ENCODE measurements around the gene STAC3. TPM values are rescaled to one million over a fixed set of nuclear protein-coding genes. Genes with fewer than 3 reads are reported as not detected.

The STAC3 gene
- total RNA-seq, 1 donor from 2014 or later = 0.75 TPM

GRCh38 chr12:57242329-57242690 is 8.7 kb downstream of the STAC3 start:
- Histone ChIP-seq H4K20me1 (ENCODE audit: insufficient read depth, low read length) (peaks cover 19% of the 10 kb centered on the region), H3K9ac (ENCODE audit: low read length) (no peak overlapping the region), H2AFZ (ENCODE audit: low read depth, low read length) (no peak overlapping the region), H3K27ac (ENCODE audit: low read depth, low read length) (no peak overlapping the region), H3K4me1 (ENCODE audit: insufficient read depth, low read length) (peaks cover 30% of the 10 kb centered on the region), H3K27me3 (ENCODE audit: insufficient read depth, low read length) (peaks cover 25% of the 10 kb centered on the region), H3K36me3 (ENCODE audit: insufficient read depth, low read length) (no peaks in the 10 kb centered on the region), H3K4me3 (ENCODE audit: insufficient read depth, low read depth, low read length) (no peak overlapping the region), H3K4me2 (ENCODE audit: low read length) (peak overlapping the region; percentile 88), H3K9me3 (ENCODE audit: insufficient read depth, low read depth, low read length) (no peaks in the 10 kb centered on the region), H3K79me2 (ENCODE audit: insufficient read depth, low read length) (no peaks in the 10 kb centered on the region)
- H3K36me3 Mint-ChIP-seq (ENCODE audit: low read depth, unreplicated experiment) = peaks cover 6% of the 10 kb centered on the region
- no peak overlapping the region for H3K27ac Mint-ChIP-seq (ENCODE audit: unreplicated experiment)
- H3K4me1 Mint-ChIP-seq (ENCODE audit: low read depth, unreplicated experiment) = peaks cover 25% of the 10 kb centered on the region
- H3K4me3 Mint-ChIP-seq (ENCODE audit: unreplicated experiment) = peak overlapping the region; percentile 87
- H3K9me3 Mint-ChIP-seq (ENCODE audit: unreplicated experiment) = no peaks in the 10 kb centered on the region
- peaks cover 30% of the 10 kb centered on the region for H3K27me3 Mint-ChIP-seq (ENCODE audit: low read depth, unreplicated experiment)
- DNase-seq (ENCODE audit: low read depth) (no peak), FAIRE-seq (no peak)
- TF ChIP-seq EZH2 (IDR thresholded peaks at IDR 0.05; ENCODE audit: insufficient read depth, low read length) = no peak
- no peak for TF ChIP-seq CTCF (IDR thresholded peaks at IDR 0.05; ENCODE audit: insufficient read depth, low read depth, low read length)

GRCh38 chr12:57241402-57242310 is 9.3 kb downstream of the STAC3 start:
- peaks cover 30% of the 10 kb centered on the region for H3K27me3 Mint-ChIP-seq (ENCODE audit: low read depth, unreplicated experiment)
- H2AFZ ChIP-seq (ENCODE audit: low read depth, low read length) = no peak overlapping the region

More at GRCh38 chr12:57241402-57242310, 9.3 kb downstream of the STAC3 start:
- FAIRE-seq (no peak), DNase-seq (ENCODE audit: low read depth) (no peak)
- no peak overlapping the region for H3K9ac ChIP-seq (ENCODE audit: low read length)
- Mint-ChIP-seq H3K36me3 (ENCODE audit: low read depth, unreplicated experiment) (peaks cover 6% of the 10 kb centered on the region), H3K4me1 (ENCODE audit: low read depth, unreplicated experiment) (peaks cover 31% of the 10 kb centered on the region), H3K4me3 (ENCODE audit: unreplicated experiment) (peak overlapping the region; percentile 87), H3K9me3 (ENCODE audit: unreplicated experiment) (no peaks in the 10 kb centered on the region), H3K27ac (ENCODE audit: unreplicated experiment) (peak overlapping the region; percentile 34)
- no peak for TF ChIP-seq CTCF (IDR thresholded peaks at IDR 0.05; ENCODE audit: insufficient read depth, low read depth, low read length)
- TF ChIP-seq EZH2 (IDR thresholded peaks at IDR 0.05; ENCODE audit: insufficient read depth, low read length) = peak; percentile 93
- H3K79me2 ChIP-seq (ENCODE audit: insufficient read depth, low read length) = no peaks in the 10 kb centered on the region
- peaks cover 27% of the 10 kb centered on the region for H3K27me3 ChIP-seq (ENCODE audit: insufficient read depth, low read length)
- peak overlapping the region; percentile 94 for H3K4me2 ChIP-seq (ENCODE audit: low read length)
- H3K36me3 ChIP-seq (ENCODE audit: insufficient read depth, low read length) = no peaks in the 10 kb centered on the region
- no peaks in the 10 kb centered on the region for H3K9me3 ChIP-seq (ENCODE audit: insufficient read depth, low read depth, low read length)
- H4K20me1 ChIP-seq (ENCODE audit: insufficient read depth, low read length) = peaks cover 26% of the 10 kb centered on the region
- H3K4me1 ChIP-seq (ENCODE audit: insufficient read depth, low read length) = peaks cover 30% of the 10 kb centered on the region
- H3K4me3 ChIP-seq (ENCODE audit: insufficient read depth, low read depth, low read length) = no peak overlapping the region
- H3K27ac ChIP-seq (ENCODE audit: low read depth, low read length) = no peak overlapping the region

Data from astrocyte (in vitro differentiated cells and primary cell).